Esophagus squamous epithelium (tissue), 4 donors: ENCODE results near the gene EGFL7.

Experiments
- POLR2A ChIP-seq, 4 donors: fragments of 450-650 bp; IDR thresholded peaks; one replicate each; pipeline ENCODE4 v1.6.1; 2017; ENCODE audit warnings: antibody characterized with exemption in 4 of 4, mild to moderate bottlenecking in 4 of 4, moderate library complexity in 3 of 4
- TF ChIP-seq, protein P1 (sequence below), 6 experiments: fragments of 450-650 bp in 4 of 6; fragments of 200-600 bp in 2 of 6; sonication (generic) in 2 of 6; IDR thresholded peaks; one replicate each; pipeline ENCODE4 v1.5.1; 2016 to 2019; ENCODE audit warnings: antibody characterized with exemption in 6 of 6, mild to moderate bottlenecking in 4 of 6, moderate library complexity in 4 of 6

DNA sequence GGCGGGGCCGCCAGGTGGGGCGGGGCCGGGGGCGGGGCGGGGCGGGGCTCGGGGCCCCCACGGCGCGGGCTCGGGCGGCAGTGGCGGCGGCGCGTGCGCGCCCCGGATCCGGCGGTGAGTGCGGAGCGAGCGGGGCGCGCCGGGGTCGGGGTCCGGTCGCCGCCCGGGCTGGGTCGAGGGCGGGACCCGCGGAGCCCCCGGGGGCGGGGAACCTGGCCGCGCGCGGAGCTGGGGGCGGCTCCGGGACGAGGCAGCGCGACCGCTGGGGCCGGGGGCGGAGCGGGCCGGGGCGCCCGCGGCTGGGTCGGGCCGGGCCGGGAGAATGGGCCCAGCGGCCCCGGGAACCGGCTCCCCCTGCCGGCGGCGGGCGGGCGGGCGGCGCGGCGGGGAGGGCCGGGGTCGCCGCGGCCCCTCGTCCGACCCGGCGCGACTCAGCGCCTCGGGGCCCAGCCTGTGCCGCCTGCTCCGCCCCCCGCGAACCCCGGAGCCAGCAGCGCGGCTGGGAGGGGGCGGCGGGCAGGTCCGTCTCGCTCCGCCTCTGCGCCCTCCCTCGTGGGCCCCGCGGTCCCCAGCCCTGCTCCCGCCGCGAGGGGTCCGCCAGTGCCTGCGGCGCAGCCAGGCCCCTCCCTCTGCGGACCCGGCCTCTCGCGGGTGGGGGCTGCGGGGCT, 3.1 kb downstream of the EGFL7 start:
- TF ChIP-seq, protein P1, sequence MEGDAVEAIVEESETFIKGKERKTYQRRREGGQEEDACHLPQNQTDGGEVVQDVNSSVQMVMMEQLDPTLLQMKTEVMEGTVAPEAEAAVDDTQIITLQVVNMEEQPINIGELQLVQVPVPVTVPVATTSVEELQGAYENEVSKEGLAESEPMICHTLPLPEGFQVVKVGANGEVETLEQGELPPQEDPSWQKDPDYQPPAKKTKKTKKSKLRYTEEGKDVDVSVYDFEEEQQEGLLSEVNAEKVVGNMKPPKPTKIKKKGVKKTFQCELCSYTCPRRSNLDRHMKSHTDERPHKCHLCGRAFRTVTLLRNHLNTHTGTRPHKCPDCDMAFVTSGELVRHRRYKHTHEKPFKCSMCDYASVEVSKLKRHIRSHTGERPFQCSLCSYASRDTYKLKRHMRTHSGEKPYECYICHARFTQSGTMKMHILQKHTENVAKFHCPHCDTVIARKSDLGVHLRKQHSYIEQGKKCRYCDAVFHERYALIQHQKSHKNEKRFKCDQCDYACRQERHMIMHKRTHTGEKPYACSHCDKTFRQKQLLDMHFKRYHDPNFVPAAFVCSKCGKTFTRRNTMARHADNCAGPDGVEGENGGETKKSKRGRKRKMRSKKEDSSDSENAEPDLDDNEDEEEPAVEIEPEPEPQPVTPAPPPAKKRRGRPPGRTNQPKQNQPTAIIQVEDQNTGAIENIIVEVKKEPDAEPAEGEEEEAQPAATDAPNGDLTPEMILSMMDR (IDR thresholded peaks at IDR 0.05), result peak in 1 of 6 experiments; percentile 28
- TF ChIP-seq POLR2A (IDR thresholded peaks at IDR 0.05), result no peak
